Measurements from ENCODE around the gene KRT17. TPM values are rescaled to one million over a fixed set of nuclear protein-coding genes. Genes with fewer than 3 reads are reported as not detected.
"Not testable (repeated sequence)": the region's sequence is repeated elsewhere in the genome, so short reads cannot be mapped to it uniquely, and the experiment has no call there.

Gene KRT17
- polyA plus RNA-seq, 1 donor = 0.71 TPM

- no peak for DNase-seq (ENCODE audit: low read depth)
These were observed 29.7 kb upstream of the KRT17 start for GRCh38 chr17:41653892-41654677.

- DNase-seq (ENCODE audit: low read depth) = no peak
These were observed 29.0 kb upstream of the KRT17 start for GRCh38 chr17:41653421-41653820.

- DNase-seq (ENCODE audit: low read depth) = no peak
These were observed 28.1 kb upstream of the KRT17 start for GRCh38 chr17:41652461-41652970.

GRCh38 chr17:41651625-41652460 is 27.5 kb upstream of the KRT17 start:
- DNase-seq (ENCODE audit: low read depth) = no peak

- no peak for DNase-seq (ENCODE audit: low read depth)
These were observed 26.6 kb upstream of the KRT17 start for GRCh38 chr17:41650794-41651624.

GRCh38 chr17:41649923-41650519 is 25.6 kb upstream of the KRT17 start:
- DNase-seq (ENCODE audit: low read depth) = no peak

GRCh38 chr17:41648411-41649195 is 24.2 kb upstream of the KRT17 start:
- no peak for DNase-seq (ENCODE audit: low read depth)

GRCh38 chr17:41647940-41648410 is 23.6 kb upstream of the KRT17 start:
- DNase-seq (ENCODE audit: low read depth) = no peak

- DNase-seq (ENCODE audit: low read depth) = no peak
These were observed 22.9 kb upstream of the KRT17 start for GRCh38 chr17:41647038-41647813.

- DNase-seq (ENCODE audit: low read depth) = no peak
These were observed 18.1 kb upstream of the KRT17 start for GRCh38 chr17:41642252-41643156.

- DNase-seq (ENCODE audit: low read depth) = not testable (repeated sequence)
These were observed 16.2 kb upstream of the KRT17 start for GRCh38 chr17:41640596-41640995.

- DNase-seq (ENCODE audit: low read depth) = no peak
These were observed 15.4 kb upstream of the KRT17 start for GRCh38 chr17:41639492-41640473.

GRCh38 chr17:41638941-41639340 is 14.6 kb upstream of the KRT17 start:
- no peak for DNase-seq (ENCODE audit: low read depth)

GRCh38 chr17:41638194-41638593 is 13.8 kb upstream of the KRT17 start:
- DNase-seq (ENCODE audit: low read depth) = no peak

- no peak for DNase-seq (ENCODE audit: low read depth)
These were observed 12.3 kb upstream of the KRT17 start for GRCh38 chr17:41636652-41637051.

GRCh38 chr17:41635121-41636097 is 11.0 kb upstream of the KRT17 start:
- DNase-seq (ENCODE audit: low read depth) = no peak
